H9 (cell line): ENCODE data around the gene CNNM3. TPM values are rescaled to one million over a fixed set of nuclear protein-coding genes. Genes with fewer than 3 reads are reported as not detected.
A peak's percentile ranks its signal among the peaks of the same experiment; 100 is the strongest.

Source experiments
- DNase-seq: peaks from one replicate; pipeline ENCODE4 v3.0.0-alpha.2; 2017
- H2AFZ ChIP-seq: one replicate; pipeline ENCODE4 v1.6.1; 2013; ENCODE audit warnings: mild to moderate bottlenecking, low read length, control low read depth, moderate library complexity
- H2AK5ac ChIP-seq: 2 replicates; pipeline ENCODE4 v1.6.1; 2013; ENCODE audit warnings: low read length, control low read depth, mixed read lengths; ENCODE audit not compliant: insufficient read length
- H2BK120ac ChIP-seq: one replicate; pipeline ENCODE4 v1.6.1; 2013; ENCODE audit warnings: low read depth, mild to moderate bottlenecking, low read length, control low read depth, inconsistent platforms; ENCODE audit not compliant: poor library complexity, severe bottlenecking
- H2BK12ac ChIP-seq: 2 replicates; pipeline ENCODE4 v1.6.1; 2013; ENCODE audit warnings: low read length, control low read depth, mixed read lengths, low read depth; ENCODE audit not compliant: insufficient read length
- H2BK15ac ChIP-seq: 2 replicates; pipeline ENCODE4 v1.6.1; 2013; ENCODE audit warnings: low read depth, low read length, control low read depth
- H2BK20ac ChIP-seq: one replicate; pipeline ENCODE4 v1.6.1; 2013; ENCODE audit warnings: low read depth, mild to moderate bottlenecking, low read length, control low read depth, inconsistent platforms; ENCODE audit not compliant: poor library complexity, severe bottlenecking
- H2BK5ac ChIP-seq: 2 replicates; pipeline ENCODE4 v1.6.1; 2013; ENCODE audit warnings: low read length, control low read depth, mixed read lengths; ENCODE audit not compliant: insufficient read length
- H3K14ac ChIP-seq: 2 replicates; pipeline ENCODE4 v1.6.1; 2013; ENCODE audit warnings: low read length, control low read depth; ENCODE audit not compliant: insufficient read depth
- H3K18ac ChIP-seq: 2 replicates; pipeline ENCODE4 v1.6.1; 2013; ENCODE audit warnings: low read depth, mild to moderate bottlenecking, mixed read lengths, low read length, control low read depth; ENCODE audit not compliant: insufficient read length
- H3K23ac ChIP-seq: 2 replicates; pipeline ENCODE4 v1.6.1; 2013; ENCODE audit warnings: low read length, control low read depth, mixed read lengths, low read depth; ENCODE audit not compliant: insufficient read length
- H3K23me2 ChIP-seq: 2 replicates; pipeline ENCODE4 v1.6.1; 2013; ENCODE audit warnings: low read depth, mild to moderate bottlenecking, mixed read lengths, low read length, control low read depth; ENCODE audit not compliant: insufficient read length, poor library complexity, severe bottlenecking
- H3K27ac ChIP-seq: 2 replicates; pipeline ENCODE4 v1.5.1; 2013; ENCODE audit warnings: low read length, control low read depth, mixed read lengths, low read depth; ENCODE audit not compliant: insufficient read length
- H3K27me3 ChIP-seq: 2 replicates; pipeline ENCODE4 v1.6.1; 2013; ENCODE audit warnings: low read length, control low read depth, inconsistent platforms; ENCODE audit not compliant: insufficient read depth
- H3K4ac ChIP-seq: 2 replicates; pipeline ENCODE4 v1.6.1; 2013; ENCODE audit warnings: low read depth, mild to moderate bottlenecking, control low read depth, inconsistent platforms, low read length, moderate library complexity
- H3K4me1 ChIP-seq: 2 replicates; pipeline ENCODE4 v1.6.1; 2013; ENCODE audit warnings: low read length, control low read depth, inconsistent platforms; ENCODE audit not compliant: insufficient read depth
- H3K4me2 ChIP-seq: 2 replicates; pipeline ENCODE4 v1.6.1; 2013; ENCODE audit warnings: low read length, control low read depth, mixed read lengths; ENCODE audit not compliant: insufficient read length, insufficient read depth
- H3K56ac ChIP-seq: 2 replicates; pipeline ENCODE4 v1.6.1; 2013; ENCODE audit warnings: low read depth, mild to moderate bottlenecking, mixed read lengths, low read length, control low read depth; ENCODE audit not compliant: insufficient read length
- H3K79me1 ChIP-seq: 2 replicates; pipeline ENCODE4 v1.6.1; 2013; ENCODE audit warnings: low read depth, mild to moderate bottlenecking, moderate library complexity, low read length, control low read depth, inconsistent platforms; ENCODE audit not compliant: insufficient read depth, poor library complexity, severe bottlenecking
- H3K79me2 ChIP-seq: 2 replicates; pipeline ENCODE4 v1.6.1; 2013; ENCODE audit warnings: low read length, control low read depth, inconsistent platforms; ENCODE audit not compliant: insufficient read depth
- H3K9ac ChIP-seq: 2 replicates; pipeline ENCODE4 v1.6.1; 2013; ENCODE audit warnings: low read length, control low read depth, mixed read lengths; ENCODE audit not compliant: insufficient read length; ENCODE audit errors: extremely low read depth
- H3K9me3 ChIP-seq: one replicate; pipeline ENCODE4 v1.6.1; 2013; ENCODE audit warnings: low read depth, low read length, inconsistent platforms; ENCODE audit not compliant: control insufficient read depth
- H3T11ph ChIP-seq: one replicate; pipeline ENCODE4 v1.6.1; 2013; ENCODE audit warnings: mild to moderate bottlenecking, low read length, control low read depth, inconsistent platforms
- H4K20me1 ChIP-seq: one replicate; pipeline ENCODE4 v1.6.1; 2013; ENCODE audit not compliant: control insufficient read depth, insufficient read length, insufficient read depth
- H4K5ac ChIP-seq: 2 replicates; pipeline ENCODE4 v1.6.1; 2013; ENCODE audit warnings: low read depth, mild to moderate bottlenecking, mixed read lengths, low read length, control low read depth; ENCODE audit not compliant: insufficient read length
- H4K8ac ChIP-seq: replicated peaks from 2 replicates; pipeline ENCODE4 v1.6.1; 2013; ENCODE audit warnings: low read length, control low read depth, mixed read lengths, low read depth; ENCODE audit not compliant: insufficient read length
- H4K91ac ChIP-seq: 2 replicates; pipeline ENCODE4 v1.6.1; 2013; ENCODE audit warnings: low read depth, mild to moderate bottlenecking, moderate library complexity, mixed read lengths, low read length, control low read depth; ENCODE audit not compliant: insufficient read length
- H3K27ac Mint-ChIP-seq, 3 experiments: 2 replicates in 2 of 3; 3 replicates in 1 of 3; pipeline ENCODE4 v1.8.0; 2020 to 2021; ENCODE audit warnings: mixed read lengths in 3 of 3, mild to moderate bottlenecking in 1 of 3, moderate library complexity in 1 of 3
- H3K27me3 Mint-ChIP-seq: 2 replicates; pipeline ENCODE4 v1.8.0; 2021; ENCODE audit warnings: low read depth, mild to moderate bottlenecking, moderate library complexity, mixed read lengths
- H3K36me3 Mint-ChIP-seq, 3 experiments: 2 replicates in 2 of 3; 3 replicates in 1 of 3; pipeline ENCODE4 v1.8.0; 2020 to 2021; ENCODE audit warnings: low read depth in 3 of 3, mixed read lengths in 3 of 3; ENCODE audit not compliant: insufficient read depth in 1 of 3
- H3K4me1 Mint-ChIP-seq, 2 experiments: 2 replicates each; pipeline ENCODE4 v1.8.0; 2020; ENCODE audit warnings: mixed read lengths in 2 of 2
- H3K4me3 Mint-ChIP-seq, 2 experiments: 2 replicates in 1 of 2; 3 replicates in 1 of 2; pipeline ENCODE4 v1.8.0; 2020 to 2021; ENCODE audit warnings: mild to moderate bottlenecking in 2 of 2, mixed read lengths in 2 of 2, moderate library complexity in 1 of 2
- H3K9me3 Mint-ChIP-seq, 2 experiments: 2 replicates in 1 of 2; 3 replicates in 1 of 2; pipeline ENCODE4 v1.8.0; 2020; ENCODE audit warnings: mild to moderate bottlenecking in 2 of 2, mixed read lengths in 2 of 2, moderate library complexity in 1 of 2
- CTCF ChIP-seq: fragments of 200-600 bp; sonication (generic); conservative IDR thresholded peaks from 3 replicates; pipeline ENCODE4 v1.8.0; 2021; ENCODE audit warnings: antibody characterized with exemption, mild to moderate bottlenecking
- WGBS: extraction: QIAGEN DNeasy Blood & Tissue Kit; methylation state at CpG from one replicate; pipeline ENCODE4 v1.1.7; 2013; ENCODE audit warnings: missing lambda C conversion rate, low lambda C conversion rate, mixed read lengths; ENCODE audit not compliant: insufficient read length; ENCODE audit errors: extremely low coverage; 5-methylcytosine and 5-hydroxymethylcytosine counted together
- total RNA-seq: library from RNA; stranded (reverse); gene quantifications from 2 replicates; pipeline ENCODE4 v1.2.1, GENCODE V29; 2021

CNNM3 gene
- total RNA-seq, 1 experiment from 2014 or later = 25.0 TPM

DNA sequence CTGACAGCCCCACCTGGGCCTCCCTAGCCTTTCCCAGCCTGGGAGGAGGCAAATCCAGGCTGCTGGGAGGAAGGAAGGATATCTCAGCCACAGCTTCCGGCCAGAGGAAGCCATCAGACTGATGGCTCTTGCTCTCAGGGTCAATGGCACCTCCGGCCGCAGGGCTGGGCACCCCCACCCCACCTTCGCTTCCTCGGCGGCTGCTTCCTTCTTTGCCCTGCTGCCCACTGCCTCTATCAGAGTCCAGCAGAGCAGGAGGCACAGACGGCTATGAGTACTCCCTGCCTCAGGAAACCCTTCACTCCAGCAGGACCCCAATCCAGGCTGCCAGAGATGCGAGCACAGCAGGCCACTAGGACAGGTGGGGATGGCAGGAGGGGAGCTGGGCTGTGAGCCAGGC is 50.5 kb downstream of the CNNM3 start:
- no CpG with 5 or more reads among the region's 8 CpGs for whole genome bisulfite sequencing
- peaks cover 15 to 16% of the 10 kb centered on the region in 2 experiments for H3K4me1 Mint-ChIP-seq

More for the DNA sequence above, 50.5 kb downstream of the CNNM3 start:
- no peak overlapping the region for H2BK12ac ChIP-seq
- H3K9ac ChIP-seq = no peak overlapping the region
- H3K36me3 Mint-ChIP-seq = peaks cover 22 to 52% (median 52%) of the 10 kb centered on the region in 3 experiments
- H3K4ac ChIP-seq = no peak overlapping the region
- H3K9me3 Mint-ChIP-seq = no peaks in the 10 kb centered on the region
- no peaks in the 10 kb centered on the region; the same call in 1 of the 2 replicates for H3K27me3 Mint-ChIP-seq
- H2AFZ ChIP-seq = no peak overlapping the region
- peaks cover 10% of the 10 kb centered on the region for H3K79me1 ChIP-seq
- no peak overlapping the region for H2BK20ac ChIP-seq
- peak overlapping the region in 2 of 3 experiments; percentile 58 to 85; a peak in 2 of 7 replicates for H3K27ac Mint-ChIP-seq
- no peaks in the 10 kb centered on the region for H3K27me3 ChIP-seq
- no peak overlapping the region for H4K91ac ChIP-seq
- no peak overlapping the region for H2BK120ac ChIP-seq
- H2BK15ac ChIP-seq = no peak overlapping the region
- H3K79me2 ChIP-seq = peaks cover 10% of the 10 kb centered on the region; the same call in 1 of the 2 replicates
- no peak overlapping the region for H3K18ac ChIP-seq
- no peak overlapping the region for H4K8ac ChIP-seq
- no peak for TF ChIP-seq CTCF
- no peak overlapping the region for H3K56ac ChIP-seq
- H4K5ac ChIP-seq = no peak overlapping the region
- no peaks in the 10 kb centered on the region for H3K9me3 ChIP-seq
- no peak overlapping the region for H2BK5ac ChIP-seq
- no peak for DNase-seq
- H3K23me2 ChIP-seq = peaks cover 16% of the 10 kb centered on the region
- H3K4me1 ChIP-seq = 0 out of 2 replicates have a peak, but pooled peaks cover 3% of the 10 kb centered on the region
- peak overlapping the region; percentile 67 to 85 for H3K4me3 Mint-ChIP-seq
- no peak overlapping the region for H3K14ac ChIP-seq
- no peak overlapping the region for H3K23ac ChIP-seq
- no peak overlapping the region for H3T11ph ChIP-seq
- H3K27ac ChIP-seq = no peak overlapping the region
- no peak overlapping the region for H3K4me2 ChIP-seq
- H2AK5ac ChIP-seq = no peak overlapping the region
- H4K20me1 ChIP-seq = no peaks in the 10 kb centered on the region
